Stimulated activated CD8-positive, alpha-beta memory T cell treated with anti-CD3 and anti-CD28 coated beads, Interleukin-4, amount 100 ng/mL, for 48 hours (primary cell): Measurements from ENCODE around the gene IRF3.
A peak's percentile ranks its signal among the peaks of the same experiment; 100 is the strongest.
"Not testable (repeated sequence)": the region's sequence is repeated elsewhere in the genome, so short reads cannot be mapped to it uniquely, and the experiment has no call there.

Experiments used
- DNase-seq: peaks from one replicate; pipeline ENCODE4 v3.0.0-alpha.2; 2020

Gene IRF3

DNA sequence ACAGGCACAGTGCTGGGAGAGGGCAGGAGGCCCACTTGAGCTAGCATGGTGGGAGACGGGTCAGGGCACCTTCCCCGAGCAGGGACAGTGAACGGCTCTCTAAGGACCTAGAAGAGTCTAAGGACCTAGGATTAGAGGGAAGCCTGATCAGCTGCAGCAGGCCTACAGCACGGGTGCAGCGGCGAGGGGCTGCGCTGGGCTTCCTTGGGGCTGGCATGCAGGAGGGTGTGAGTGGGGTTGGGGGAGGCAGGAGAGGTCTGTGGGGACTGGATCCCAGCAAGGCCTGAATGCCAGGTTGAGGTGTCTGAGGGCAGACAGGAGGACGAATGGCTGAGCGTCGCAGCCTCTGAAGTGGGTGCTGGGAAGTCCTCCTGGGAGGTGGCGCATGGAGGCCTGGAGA, 20.1 kb downstream of the IRF3 start:
- no peak for DNase-seq

DNA sequence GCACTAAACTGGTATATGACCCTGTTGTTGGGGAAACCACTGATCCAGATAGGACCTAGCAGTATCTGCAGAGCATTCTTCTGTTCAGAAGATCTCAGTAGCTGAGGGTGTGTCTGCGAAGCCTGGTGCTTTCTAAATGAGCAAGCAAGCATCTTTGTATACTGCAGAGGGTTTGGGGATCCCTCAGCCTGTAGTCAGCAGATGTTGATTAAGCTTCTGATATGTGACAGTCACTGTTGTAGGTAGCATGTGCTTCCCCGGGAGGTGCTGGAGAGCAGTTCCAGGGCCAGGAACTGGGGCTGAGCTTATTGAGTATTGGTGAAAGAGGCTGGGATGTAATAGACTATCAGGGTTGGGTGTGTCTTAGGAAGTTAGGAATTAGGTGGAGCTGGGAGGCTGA, 22.2 kb downstream of the IRF3 start:
- DNase-seq, result no peak

DNA sequence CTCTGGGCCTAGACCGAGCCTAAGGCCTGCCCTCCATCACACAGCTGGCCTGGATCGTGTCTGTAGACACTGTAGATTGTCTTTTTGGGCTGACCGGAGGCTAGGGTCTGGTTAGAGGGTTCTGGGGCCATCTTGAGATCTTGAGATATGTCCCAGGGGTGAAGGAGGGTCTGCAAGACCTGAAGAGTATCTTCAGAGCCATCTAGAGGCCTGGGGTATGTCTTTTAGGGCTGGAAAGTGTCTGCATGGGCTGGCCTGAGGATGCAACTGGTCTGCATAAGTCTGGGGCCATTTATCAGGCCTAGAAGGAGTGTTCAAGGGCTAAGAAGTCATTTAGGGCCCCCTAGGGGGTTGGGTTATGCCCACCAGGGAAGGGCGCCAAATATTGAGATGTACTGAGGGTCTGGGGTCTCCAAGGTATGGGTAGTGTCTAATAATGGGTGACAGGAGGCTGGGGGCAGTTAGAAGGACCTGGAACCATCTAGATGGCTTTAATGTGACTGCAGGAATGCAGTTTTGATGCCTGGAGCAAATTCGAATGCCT, 23.1 kb downstream of the IRF3 start:
- no peak for DNase-seq

DNA sequence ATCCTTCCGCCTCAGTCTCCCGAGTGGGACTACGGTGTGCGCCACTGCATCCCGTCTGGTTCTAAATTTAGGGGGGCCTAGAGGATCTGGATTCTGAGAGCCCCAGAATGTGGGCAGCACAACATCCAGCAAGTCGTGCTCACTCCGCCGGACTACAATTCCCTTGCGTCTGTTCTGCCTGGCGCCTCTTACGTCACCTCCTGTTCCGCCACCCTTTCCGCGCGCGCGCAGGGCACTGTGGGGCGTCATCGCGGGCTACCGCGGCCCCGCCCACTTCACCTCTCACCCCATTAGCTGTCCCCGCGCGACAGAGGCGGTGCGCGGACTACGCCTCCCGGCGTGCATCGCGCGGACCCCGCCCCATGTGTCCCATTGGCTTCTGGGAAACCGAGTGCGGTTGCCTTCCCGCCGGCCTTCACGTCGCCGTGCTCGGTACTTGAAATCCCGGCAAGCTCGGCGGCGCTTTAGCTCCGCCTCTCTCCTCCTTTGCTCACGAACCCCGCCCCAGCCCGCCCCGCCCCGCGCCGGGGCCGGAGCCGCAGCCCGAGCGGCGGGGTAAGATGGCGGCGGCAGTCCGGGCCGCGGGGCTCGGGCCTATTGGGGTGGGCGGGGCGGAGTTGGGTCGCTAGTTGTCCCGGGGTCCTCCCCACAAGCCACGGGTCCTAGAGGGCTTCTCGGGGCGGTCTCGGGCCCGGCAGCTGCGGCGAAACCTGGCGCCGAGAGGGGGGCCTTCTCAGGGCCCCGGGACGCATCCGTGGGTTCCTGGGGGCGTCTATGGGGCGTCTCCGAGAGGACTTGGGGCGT, 23.8 kb downstream of the IRF3 start, which contains the start of gene SCAF1:
Gene SCAF1, plus strand, starts transcription at position 522 of the 804 bp plus-strand sequence. CDS start 2,818 bp downstream, outside the sequence.
- peak; percentile 99 for DNase-seq

DNA sequence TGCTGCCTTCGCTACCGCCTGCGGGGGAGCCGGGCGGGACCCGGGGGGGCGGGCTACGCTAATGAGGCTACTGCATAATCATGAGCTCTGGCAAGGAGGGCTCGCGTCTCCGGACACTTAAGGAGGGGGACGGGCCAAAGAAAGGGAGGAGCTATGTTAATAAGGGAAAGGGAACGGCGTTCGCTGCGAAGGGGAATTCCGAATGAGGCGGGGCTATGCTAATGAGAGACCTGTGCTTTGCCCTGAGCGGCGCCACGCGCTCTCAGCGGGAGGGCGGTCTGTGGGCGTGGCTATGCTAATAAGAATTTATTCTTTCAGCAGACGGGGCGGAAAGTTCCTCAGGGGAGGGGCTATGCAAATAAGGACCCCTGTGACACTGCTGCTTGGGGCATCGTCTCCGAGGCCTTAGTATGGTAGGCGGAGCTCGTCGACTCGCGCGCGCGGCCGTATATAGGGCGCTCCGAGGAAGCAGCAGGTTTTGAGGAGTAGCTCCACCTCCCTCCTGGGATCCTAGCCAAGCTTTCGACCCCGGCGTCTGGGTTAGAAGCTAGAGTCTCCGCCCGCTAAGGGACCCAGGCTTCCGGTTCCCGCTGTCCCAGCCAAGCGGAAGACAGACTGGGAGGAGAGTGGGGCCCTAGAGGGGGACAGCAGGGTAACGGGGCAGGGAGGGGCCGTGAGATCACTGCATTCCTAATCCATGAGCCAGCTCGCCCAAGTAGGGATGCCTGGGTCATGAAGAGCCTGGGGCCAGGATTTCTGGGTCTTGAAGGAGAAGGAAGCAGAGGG, 25.4 kb downstream of the IRF3 start, which contains the start of gene RRAS:
Gene RRAS, minus strand, starts transcription at position 31 of the 786 bp plus-strand sequence. CDS start 45 bp downstream, outside the sequence.
- peak; percentile 100 for DNase-seq

DNA sequence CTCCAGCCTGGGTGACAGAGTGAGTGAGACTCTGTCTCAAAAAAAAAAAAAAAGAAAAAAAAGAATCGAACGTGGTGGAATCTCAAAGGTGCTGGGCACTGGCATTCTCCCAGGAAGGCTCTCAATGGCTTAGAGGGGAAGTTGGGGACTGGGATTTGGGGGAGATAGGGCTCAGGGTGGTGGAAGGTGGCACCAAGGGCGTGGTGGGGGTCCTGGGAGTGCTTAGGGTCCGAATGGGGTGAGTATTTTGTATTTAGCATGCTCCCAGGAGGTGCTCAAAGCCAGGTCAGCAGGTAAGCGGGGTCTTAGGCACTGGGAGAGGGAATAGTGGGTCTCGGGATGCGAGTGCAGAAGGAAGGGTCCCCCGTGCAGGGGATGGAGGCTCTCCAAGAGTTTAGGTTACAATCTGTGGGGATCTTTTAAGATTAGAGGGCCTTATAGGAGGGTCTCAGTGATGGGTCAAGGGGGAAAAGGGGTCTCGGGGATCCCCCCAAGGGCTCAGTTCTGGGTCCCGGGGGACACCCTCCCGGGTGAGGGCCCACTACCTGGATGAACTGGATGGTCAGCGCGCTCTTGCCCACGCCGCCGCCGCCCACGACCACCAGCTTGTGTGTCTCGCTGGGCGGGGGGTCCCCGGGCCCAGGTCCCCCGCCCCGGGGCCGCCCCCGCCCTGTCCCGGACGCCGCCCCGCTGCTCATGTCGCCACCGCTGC, 26.1 kb downstream of the IRF3 start:
- no peak for DNase-seq

DNA sequence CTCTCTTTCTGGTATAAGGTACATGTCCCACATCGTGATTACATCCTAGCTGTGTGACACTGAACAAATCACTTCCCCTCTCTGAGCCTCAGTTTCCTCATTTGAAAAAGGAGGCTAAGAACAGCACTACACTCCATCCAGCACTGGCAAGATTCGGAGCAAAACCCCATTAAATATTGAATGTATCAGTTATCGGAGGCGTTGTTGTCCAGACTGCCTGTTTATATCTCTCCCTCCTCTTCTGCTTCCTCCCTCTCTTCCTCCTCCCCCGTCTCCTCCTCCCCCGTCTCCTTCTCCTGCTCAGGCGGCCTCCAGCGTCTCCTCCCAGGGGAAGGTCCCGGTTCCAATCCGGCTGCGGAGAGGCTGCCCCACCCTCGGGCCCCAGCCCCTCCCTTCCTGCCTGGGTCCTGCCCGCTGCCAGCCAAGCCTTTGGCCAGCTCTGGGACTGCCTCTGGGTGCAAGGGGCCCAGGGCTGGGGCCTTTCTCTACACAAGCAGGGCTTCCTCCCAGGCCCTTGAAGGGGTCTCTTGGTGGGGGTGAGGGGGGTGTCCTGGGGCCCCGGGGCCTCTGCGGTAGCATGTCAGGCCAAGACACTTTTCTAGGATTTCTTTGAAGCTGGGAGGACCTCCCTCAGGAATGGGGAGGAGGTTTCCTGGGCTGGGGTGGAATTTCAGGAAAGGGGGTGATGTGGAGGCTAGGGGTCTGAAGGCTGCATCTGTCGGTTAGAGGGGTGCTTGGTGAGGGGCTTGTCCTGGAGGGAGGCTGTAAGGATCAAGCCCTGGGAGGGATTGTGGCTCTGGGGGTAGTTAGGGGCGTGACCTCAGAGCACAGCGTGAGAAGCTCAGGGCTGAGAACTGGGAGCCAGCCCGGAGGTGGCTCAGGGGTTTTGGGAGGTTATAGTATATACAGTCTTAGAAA, 27.6 kb downstream of the IRF3 start:
- no peak for DNase-seq

DNA sequence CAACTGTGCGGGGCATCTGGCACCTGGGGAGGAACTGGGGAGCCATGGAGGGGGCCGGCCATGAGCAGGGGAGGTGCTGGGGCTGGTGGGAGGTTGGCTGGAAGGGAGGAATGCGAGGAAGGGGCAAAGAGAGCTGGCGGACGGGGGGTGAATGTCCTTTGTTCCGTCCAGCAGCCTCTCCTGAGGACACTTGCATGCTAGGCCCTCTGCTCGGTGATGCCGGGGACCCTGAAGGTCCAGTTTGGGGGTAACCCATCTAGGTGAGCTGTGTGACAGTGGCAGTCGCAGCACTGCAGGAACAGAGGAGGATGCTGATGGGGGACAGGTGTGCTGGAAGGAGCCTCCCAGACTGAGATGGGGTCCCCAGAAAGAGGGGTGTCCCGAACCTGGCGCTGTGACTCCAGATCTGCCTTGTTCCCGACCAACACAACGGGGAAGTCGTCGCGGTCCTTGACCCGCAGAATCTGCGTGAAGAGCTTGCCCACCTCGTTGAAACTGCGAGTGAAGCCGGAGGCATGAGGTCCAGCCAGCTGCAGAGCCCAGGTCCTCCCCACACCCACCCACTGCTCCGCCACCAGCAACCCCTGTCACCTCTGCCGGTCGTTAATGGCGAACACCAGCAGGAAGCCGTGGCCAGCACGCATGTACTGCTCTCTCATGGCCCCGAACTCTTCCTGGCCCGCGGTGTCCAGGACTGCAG, 29.3 kb downstream of the IRF3 start:
- no peak for DNase-seq

DNA sequence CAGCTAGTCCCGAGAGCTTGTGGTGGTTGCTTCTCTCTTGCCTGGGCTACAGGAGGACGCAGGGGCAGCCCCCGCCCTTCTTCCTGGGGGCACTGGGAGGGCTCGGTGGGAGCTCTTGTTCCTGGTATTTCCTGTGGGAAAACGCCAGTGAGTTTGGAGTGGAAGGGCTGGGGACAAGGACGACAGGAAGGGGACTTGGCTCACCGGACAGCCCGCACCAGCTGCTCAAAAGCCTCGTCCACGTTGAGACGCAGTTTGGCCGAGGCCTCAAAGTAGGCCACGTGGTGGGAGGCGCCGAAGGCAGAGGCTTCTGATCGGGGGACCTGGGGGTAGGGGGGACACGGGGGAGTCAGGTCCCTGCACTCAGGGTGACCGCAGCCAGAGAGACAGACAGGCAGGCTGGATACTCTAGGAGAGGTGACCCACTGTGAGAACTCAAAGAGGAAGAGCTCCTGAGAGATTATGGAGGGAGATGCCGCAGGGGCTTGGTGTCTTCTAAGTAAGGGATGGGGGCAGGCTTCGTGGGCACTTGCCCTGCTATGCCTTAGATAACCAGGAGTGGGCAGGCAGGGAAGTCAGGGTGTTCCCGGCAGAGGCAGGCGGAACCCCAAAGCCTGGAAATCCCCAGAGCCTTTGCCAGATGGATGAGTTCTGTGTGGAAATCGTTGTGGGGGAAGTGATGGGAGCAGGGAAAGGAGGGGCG, 30.0 kb downstream of the IRF3 start:
- no peak for DNase-seq

DNA sequence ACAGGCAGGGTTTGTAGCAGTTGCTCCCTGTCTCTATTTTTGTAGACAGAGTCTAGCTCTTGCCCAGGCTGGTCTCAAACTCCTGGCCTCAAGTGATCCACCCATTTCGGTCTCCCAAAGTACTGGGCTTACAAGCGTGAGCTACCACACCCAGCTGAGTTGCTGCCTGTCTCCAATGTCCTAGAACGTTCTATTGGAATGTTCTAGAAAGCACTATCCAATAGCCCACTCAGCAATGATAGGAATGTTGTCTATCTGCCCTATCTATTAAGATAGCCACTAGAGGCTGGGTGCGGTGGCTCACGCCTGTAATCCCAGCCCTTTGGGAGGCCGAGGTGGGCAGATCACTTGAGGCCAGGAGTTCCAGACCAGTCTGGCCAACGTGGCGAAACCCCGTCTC, 32.4 kb downstream of the IRF3 start:
- DNase-seq, result not testable (repeated sequence)

DNA sequence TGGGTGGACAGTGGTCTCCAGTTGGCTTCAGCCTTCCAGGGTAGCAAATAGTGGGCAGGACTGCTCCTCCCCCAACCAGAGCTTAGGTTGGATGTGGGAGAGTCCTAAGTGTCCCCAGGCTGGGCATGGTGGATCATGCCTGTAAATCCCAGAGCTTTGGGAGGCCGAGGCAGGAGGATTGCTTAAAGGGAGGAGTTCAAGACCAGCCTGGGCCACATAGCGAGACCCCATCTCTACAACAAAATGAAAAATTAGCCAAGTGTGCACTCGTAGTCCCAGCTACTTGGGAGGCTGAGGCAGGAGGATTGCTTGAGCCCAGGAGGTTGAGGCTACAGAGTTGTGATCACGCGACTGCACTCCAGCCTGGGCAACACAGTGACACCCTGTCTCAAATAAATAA, 33.1 kb downstream of the IRF3 start:
- DNase-seq, result no peak

DNA sequence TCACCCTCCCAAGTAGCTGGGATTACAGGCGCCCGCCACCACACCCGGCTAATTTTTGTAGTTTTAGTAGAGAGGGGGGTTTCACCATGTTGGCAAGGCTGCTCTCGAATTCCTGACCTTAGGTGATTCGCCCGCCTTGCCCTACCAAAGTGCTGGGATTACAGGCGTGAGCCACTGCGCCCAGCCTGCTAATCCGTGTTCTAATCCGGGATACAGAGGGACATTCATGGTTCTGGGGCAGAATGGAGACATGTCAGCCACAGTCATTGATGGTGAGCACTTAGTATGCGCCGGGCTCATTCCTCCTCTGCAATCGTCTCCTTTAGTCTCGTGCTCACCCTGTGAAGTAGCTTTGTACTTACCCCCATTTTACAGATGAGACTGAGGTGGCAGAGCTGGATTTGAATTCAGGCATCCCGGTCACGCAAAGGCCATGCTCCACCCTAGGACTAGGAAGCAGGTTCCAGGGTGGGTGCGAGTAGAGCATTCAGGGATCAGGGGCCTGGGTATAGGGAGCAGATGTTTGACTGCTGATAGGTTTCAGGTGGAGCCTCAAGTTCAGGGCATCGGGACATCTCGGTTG, 34.0 kb downstream of the IRF3 start:
- no peak for DNase-seq

DNA sequence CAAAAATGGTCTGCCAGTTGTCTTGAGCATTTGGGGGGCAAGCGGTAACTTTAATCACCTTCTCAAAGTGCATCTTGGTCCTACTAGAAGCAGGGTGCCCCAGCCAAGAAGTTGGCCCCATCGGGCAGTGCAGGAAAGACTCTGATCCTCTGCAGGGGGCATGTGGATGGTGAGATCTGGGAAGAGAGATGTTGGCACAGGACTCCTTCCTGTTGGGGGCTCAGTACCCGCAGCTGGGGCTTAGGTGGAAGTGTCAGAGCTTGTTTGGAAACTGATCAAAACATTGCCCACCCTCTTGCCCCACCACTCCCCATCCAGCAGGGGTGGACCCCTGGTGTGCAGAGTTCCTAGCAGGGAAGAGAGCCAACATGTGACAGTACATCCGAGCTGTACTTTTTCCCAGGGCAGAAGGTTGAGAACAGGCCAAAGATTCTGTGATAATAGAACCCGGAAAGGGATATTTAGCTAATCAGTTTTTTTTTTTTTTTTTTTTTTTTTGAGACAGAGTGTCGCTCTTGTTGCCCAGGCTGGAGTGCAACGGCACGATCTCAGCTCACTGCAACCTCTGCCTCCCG, 34.6 kb downstream of the IRF3 start:
- DNase-seq, result no peak

DNA sequence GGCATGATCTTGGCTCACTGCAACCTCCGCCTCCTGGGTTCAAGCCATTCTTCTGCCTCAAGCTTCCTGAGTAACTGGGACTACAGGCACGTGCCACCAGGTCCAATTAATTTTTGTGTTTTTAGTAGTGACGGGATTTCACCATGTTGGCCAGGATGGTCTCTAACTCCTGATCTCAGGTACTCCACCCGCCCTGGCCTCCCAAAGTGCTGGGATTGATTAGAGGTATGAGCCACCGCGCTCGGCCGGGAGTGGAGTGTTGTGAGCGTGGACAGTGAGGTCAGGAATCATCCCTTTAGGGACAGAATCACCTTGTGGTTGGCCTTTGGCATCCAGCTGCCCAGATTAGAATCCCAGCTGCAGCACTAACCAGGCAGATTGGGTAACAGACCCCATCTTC, 36.0 kb downstream of the IRF3 start:
- DNase-seq, result no peak

DNA sequence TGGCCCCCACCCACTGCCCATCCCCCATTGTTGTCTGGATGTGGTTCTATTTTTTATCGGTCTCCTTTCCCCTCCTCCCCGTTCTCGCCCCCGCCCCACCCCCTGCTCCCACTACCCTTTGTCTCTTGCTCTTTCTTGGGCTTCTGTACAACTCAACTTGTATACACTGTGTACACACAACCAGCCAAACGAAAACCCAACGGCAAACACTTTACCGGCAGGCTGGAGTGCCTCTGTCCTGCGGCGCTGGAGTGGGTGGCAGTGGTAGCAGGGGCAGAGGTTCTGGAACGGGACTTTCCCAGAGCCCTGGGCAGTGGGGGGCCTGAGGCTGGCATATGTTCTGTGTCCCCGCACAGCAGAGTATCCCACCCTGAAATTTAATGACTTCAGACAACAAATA, 39.4 kb downstream of the IRF3 start:
- DNase-seq, result no peak

DNA sequence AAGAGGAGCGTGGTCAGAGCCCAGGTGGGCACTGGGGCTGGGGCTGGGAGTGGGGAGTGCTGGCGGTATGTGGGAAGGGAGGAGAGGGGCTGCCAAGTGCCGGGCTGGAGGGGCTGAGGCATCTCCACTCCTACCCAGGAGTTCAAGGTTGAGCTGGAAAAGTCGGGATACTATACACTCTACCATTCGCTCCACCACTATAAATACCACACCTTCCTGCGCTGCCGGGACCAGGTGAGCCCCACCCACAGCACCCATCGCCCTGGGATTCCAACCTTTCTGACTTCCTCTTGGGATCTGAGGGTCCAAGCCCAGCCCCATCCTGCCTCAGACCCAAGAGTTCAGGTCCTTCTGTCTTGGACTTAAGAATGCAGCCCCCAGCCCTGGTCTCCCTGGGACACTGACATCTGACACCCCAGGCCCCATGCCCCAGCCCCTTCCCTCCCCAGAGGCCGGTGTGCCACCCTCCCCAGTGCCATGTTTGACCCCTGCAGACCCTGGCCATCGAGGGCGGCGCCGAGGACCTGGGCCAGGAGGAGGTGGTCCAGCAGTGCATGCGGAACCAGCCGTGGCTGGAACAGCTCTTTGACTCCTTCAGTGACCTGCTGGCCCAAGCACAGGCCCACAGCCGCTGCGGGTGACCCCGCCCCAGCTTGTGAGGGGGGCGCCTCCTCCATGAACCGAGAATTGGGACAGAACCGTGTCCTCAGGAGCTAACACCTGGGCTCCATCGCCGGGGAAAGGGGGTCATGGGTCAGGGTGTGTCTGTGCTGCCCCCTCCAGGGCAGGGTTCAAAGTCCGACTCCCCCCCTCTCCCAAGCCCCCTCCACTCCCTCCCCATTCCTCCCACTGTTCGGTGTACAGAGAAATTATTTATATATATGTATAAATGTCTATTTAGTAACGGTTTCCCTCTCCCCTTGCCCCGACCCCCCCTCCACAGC, 40.4 kb downstream of the IRF3 start:
- no peak for DNase-seq

DNA sequence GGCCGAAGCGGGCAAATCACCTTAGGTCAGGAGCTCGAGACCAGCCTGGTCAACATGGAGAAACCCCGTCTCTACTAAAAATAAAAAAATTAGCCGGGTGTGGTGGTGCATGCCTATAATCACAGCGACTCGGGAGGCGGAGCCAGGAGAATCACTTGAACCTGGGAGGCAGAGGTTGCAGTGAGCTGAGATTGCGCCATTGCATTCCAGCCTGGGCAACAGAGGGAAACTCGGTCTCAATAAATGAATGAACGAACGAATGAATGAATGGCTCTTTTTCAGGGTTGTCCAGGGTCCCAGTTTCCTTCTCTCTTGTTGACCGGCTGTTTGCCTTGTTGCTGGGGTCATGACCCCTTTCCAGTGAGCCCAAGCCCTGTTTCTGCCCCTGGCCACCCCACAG, 47.8 kb downstream of the IRF3 start:
- not testable (repeated sequence) for DNase-seq

DNA sequence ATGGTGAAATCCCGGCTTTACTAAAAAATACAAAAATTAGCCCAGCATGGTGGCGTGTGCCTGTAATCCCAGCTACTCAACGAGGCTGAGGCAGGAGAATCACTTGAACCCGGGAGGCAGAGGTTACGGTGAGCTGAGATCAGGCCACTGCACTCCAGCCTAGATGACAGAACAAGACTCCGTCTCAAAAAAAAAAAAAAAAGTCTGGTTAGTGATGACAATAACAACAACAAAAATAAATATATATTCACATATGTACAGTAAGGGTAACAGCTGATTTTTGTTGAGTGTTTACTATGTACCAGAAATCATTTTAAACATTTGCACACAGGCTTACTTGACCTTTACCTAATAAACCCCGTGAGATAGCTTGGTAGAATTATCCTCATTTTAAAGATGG, 48.7 kb downstream of the IRF3 start:
- DNase-seq, result no peak

DNA sequence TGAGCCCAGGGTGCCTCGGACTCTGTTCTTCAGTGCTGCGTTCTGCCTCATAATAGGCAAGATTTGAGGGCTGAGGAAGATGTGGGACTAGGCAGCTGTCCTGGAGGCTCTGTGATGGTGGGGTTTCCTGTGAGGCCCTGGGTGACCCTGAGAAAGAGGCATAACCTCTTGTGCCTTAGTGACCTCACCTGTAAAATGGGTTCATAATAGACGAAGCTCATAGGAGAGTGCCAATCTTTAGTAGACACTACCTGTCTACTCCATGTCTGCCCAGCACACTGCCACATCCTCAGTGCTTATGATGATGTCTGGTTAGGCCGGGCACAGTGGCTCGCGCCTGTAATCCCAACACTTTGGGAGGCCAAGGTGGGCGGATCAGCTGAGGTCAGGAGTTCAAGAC, 49.1 kb downstream of the IRF3 start:
- DNase-seq, result no peak
